ENCODE measurements around the gene TNFRSF21.

TNFRSF21 gene

GRCh38 chr6:47247227-47247797 is 62.4 kb downstream of the TNFRSF21 start:
- no peak for TF ChIP-seq CTCF (conservative IDR thresholded peaks at IDR 0.05; ENCODE audit: low read depth, low read length)
- no peak overlapping the region for H3K4me3 ChIP-seq (ENCODE audit: low read length)
- no peak for DNase-seq (ENCODE audit: low read depth)

- TF ChIP-seq CTCF (conservative IDR thresholded peaks at IDR 0.05; ENCODE audit: low read depth, low read length): no peak
- H3K4me3 ChIP-seq (ENCODE audit: low read length): no peak overlapping the region
- no peak for DNase-seq (ENCODE audit: low read depth)
Measured at GRCh38 chr6:47246551-47246950, 63.2 kb downstream of the TNFRSF21 start.

- H3K4me3 ChIP-seq (ENCODE audit: low read length): no peak overlapping the region
- no peak for TF ChIP-seq CTCF (conservative IDR thresholded peaks at IDR 0.05; ENCODE audit: low read depth, low read length)
- DNase-seq (ENCODE audit: low read depth): no peak
Measured at GRCh38 chr6:47245745-47246371, 63.8 kb downstream of the TNFRSF21 start.

- peak; percentile 82 for DNase-seq (ENCODE audit: low read depth)
- no peak for TF ChIP-seq CTCF (conservative IDR thresholded peaks at IDR 0.05; ENCODE audit: low read depth, low read length)
- H3K4me3 ChIP-seq (ENCODE audit: low read length): peak overlapping the region; percentile 19
Measured at GRCh38 chr6:47242483-47243386, 67.0 kb downstream of the TNFRSF21 start.

- no peak for TF ChIP-seq CTCF (conservative IDR thresholded peaks at IDR 0.05; ENCODE audit: low read depth, low read length)
- DNase-seq (ENCODE audit: low read depth): no peak
- no peak overlapping the region for H3K4me3 ChIP-seq (ENCODE audit: low read length)
Measured at GRCh38 chr6:47241742-47242482, 67.8 kb downstream of the TNFRSF21 start.

- no peak for DNase-seq (ENCODE audit: low read depth)
- H3K4me3 ChIP-seq (ENCODE audit: low read length): no peak overlapping the region
- TF ChIP-seq CTCF (conservative IDR thresholded peaks at IDR 0.05; ENCODE audit: low read depth, low read length): no peak
Measured at GRCh38 chr6:47240277-47240890, 69.3 kb downstream of the TNFRSF21 start.
